Measurements from ENCODE around the gene BST2.

Gene BST2

DNA sequence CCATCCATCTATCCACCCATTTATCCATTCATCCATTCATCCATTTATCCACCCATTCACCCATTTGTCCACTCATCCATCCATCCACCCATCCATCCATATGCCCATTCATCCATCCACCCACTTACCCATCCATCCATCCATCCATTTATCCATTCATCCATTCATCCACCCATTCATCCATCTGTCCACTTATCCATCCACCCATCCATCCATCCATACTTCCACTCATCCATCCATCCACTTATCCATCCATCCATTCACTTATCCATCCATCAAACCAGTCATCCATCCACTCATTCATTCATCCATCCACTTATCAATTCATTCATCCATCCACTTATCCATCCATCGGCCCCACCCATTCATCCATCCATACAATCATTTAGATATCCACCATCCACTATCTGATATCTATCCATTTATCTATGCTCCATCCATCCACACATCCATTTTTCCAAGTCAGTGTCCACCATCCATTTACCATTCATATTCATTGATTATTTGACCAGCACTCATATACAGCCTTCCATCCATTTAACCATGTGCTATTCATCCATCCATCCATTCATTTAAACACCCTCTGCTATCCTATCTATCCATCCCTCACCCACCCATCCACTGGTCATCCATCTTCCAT lies 40.2 kb upstream of the BST2 start:
- no peak for DNase-seq (ENCODE audit: extremely low read depth, low read depth)
- TF ChIP-seq, protein P1, sequence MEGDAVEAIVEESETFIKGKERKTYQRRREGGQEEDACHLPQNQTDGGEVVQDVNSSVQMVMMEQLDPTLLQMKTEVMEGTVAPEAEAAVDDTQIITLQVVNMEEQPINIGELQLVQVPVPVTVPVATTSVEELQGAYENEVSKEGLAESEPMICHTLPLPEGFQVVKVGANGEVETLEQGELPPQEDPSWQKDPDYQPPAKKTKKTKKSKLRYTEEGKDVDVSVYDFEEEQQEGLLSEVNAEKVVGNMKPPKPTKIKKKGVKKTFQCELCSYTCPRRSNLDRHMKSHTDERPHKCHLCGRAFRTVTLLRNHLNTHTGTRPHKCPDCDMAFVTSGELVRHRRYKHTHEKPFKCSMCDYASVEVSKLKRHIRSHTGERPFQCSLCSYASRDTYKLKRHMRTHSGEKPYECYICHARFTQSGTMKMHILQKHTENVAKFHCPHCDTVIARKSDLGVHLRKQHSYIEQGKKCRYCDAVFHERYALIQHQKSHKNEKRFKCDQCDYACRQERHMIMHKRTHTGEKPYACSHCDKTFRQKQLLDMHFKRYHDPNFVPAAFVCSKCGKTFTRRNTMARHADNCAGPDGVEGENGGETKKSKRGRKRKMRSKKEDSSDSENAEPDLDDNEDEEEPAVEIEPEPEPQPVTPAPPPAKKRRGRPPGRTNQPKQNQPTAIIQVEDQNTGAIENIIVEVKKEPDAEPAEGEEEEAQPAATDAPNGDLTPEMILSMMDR (IDR thresholded peaks at IDR 0.05; ENCODE audit: low read depth, low read length, missing control alignments): no peak
- no peak overlapping the region for H3K4me3 ChIP-seq (replicated peaks; ENCODE audit: low read depth, low read length)

DNA sequence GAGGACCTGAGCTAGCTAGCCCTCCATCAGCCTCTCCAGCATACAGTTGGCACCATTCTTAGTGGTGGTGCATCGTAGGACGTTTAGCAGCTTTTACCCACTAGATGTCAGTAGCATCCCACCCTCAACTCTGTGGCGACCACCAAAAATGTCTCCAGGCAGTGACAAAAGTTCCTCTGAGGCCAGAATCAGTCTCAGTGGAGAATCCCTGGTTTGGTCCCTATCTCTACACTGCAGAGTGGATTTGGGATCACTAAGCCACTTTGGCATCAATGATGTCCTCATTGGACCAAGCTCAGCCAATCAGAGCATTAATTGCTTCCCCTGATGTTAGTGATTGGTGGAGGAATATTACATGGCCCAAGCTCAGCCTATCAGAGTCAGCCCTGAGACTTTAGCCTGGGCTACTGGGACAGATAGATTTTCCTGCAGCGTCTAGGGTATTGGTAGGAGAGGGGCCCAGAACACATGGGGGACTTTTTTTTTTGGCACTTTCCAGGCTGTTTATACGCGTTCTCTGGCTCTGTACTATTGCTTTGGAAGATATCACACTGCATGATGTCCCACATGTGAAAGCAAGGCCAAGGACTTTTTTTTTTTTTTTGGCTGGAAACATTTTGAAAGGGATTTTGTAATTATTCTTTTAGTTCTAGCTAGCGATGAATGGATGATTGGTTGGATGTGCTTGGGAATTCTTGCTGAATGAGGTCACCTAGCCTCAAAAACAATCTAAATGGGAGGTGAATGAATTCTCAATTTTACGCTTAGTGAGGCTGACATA lies 36.0 kb upstream of the BST2 start:
- TF ChIP-seq, protein P1 (IDR thresholded peaks at IDR 0.05; ENCODE audit: low read depth, low read length, missing control alignments): no peak
- H3K4me3 ChIP-seq (replicated peaks; ENCODE audit: low read depth, low read length): no peak overlapping the region
- DNase-seq (ENCODE audit: extremely low read depth, low read depth): no peak

- TF ChIP-seq, protein P1 (IDR thresholded peaks at IDR 0.05; ENCODE audit: low read depth, low read length, missing control alignments): no peak
- H3K4me3 ChIP-seq (replicated peaks; ENCODE audit: low read depth, low read length): no peak overlapping the region
- no peak for DNase-seq (ENCODE audit: extremely low read depth, low read depth)
These were observed 31.4 kb upstream of the BST2 start for GRCh38 chr19:17436874-17437267.

DNA sequence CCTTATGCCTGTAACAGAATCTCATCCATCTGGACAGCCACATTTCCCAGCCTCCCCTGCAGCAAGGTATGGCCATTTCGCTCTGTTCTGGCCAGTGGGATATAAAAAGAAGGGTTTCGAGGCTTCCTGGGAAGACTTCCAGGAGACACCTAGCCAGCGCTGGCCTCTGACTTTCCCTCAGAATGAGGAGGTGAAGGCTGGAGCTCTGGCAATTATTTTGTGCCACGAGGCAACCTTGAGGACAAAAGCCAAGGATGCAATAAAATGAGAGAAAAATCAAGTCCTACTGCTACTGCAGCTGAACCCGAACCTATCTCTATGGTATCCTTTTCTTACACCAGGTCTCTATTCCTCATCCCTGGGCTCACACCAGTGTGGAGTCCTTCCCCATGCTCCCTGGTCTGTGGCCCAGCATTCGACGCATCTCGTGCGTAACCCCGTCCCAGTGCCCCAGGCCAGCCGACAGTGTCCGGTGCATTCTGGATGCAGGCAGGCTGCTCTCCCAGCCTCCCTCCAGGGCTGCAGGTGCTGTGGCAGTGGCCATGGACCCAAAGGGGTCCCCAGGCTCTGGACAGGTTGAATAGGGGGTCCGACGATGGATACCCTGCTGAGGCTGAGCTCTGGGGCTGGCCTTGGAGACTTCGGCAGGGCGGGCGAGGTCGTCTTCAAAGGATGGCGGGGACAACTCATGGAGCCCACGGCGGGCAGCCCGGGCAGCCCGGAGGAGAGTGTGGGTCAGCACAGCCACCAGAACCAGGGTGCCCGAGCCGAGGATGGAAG lies 30.9 kb upstream of the BST2 start:
- no peak overlapping the region for H3K4me3 ChIP-seq (replicated peaks; ENCODE audit: low read depth, low read length)
- DNase-seq (ENCODE audit: extremely low read depth, low read depth): no peak
- TF ChIP-seq, protein P1 (IDR thresholded peaks at IDR 0.05; ENCODE audit: low read depth, low read length, missing control alignments): no peak

- TF ChIP-seq, protein P1 (IDR thresholded peaks at IDR 0.05; ENCODE audit: low read depth, low read length, missing control alignments): no peak
- H3K4me3 ChIP-seq (replicated peaks; ENCODE audit: low read depth, low read length): no peak overlapping the region
- no peak for DNase-seq (ENCODE audit: extremely low read depth, low read depth)
These were observed 29.8 kb upstream of the BST2 start for GRCh38 chr19:17435218-17435617.

GRCh38 chr19:17431417-17431816 lies 26.0 kb upstream of the BST2 start:
- TF ChIP-seq, protein P1 (IDR thresholded peaks at IDR 0.05; ENCODE audit: low read depth, low read length, missing control alignments): no peak
- no peak overlapping the region for H3K4me3 ChIP-seq (replicated peaks; ENCODE audit: low read depth, low read length)
- DNase-seq (ENCODE audit: extremely low read depth, low read depth): no peak

All from HFF-Myc (cell line).